ENCODE results near the gene TMCO4.

Gene TMCO4

DNA sequence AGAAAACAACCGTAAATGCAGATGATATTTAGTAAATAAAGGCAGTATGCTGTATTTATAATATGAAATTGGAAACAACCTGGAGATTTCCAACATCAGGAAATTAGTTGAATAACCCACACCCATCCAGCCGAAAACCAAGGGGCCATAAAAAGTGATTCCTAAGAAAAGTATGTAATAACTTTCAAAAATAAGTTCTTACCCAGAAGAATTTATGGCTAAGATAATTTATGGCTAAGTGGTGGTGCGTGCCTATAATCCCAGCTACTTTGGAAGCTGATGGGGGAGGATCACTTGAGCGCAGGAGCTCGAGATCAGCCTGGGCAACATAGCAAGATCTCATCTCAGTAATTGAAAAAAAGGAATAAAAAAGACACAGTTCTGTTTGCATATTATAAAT is 43.2 kb downstream of the TMCO4 start:
- DNase-seq (ENCODE audit: extremely low read depth, low read depth) = no peak
- TF ChIP-seq, protein P1, sequence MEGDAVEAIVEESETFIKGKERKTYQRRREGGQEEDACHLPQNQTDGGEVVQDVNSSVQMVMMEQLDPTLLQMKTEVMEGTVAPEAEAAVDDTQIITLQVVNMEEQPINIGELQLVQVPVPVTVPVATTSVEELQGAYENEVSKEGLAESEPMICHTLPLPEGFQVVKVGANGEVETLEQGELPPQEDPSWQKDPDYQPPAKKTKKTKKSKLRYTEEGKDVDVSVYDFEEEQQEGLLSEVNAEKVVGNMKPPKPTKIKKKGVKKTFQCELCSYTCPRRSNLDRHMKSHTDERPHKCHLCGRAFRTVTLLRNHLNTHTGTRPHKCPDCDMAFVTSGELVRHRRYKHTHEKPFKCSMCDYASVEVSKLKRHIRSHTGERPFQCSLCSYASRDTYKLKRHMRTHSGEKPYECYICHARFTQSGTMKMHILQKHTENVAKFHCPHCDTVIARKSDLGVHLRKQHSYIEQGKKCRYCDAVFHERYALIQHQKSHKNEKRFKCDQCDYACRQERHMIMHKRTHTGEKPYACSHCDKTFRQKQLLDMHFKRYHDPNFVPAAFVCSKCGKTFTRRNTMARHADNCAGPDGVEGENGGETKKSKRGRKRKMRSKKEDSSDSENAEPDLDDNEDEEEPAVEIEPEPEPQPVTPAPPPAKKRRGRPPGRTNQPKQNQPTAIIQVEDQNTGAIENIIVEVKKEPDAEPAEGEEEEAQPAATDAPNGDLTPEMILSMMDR (IDR thresholded peaks at IDR 0.05; ENCODE audit: low read depth, low read length) = no peak

DNA sequence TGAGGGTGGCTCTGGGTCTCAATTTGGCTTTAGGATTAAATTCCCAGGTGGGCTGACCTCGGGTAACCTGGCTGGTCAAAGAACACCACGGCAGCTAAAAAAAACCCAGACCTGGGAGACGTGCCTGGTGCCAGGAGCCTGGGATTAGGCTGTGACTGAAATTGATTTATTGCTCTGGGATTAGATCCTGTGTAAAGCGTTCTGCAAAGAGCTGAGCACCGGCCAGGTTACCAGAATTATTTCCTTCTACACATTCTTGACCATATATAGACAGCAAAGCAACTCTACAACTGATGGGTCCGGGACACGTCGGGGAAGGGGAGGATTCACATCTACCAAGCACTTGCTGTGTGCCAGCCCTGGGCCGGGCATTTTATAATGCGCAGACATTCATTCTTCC is 45.2 kb downstream of the TMCO4 start:
- TF ChIP-seq, protein P1 (IDR thresholded peaks at IDR 0.05; ENCODE audit: low read depth, low read length) = no peak
- no peak for DNase-seq (ENCODE audit: extremely low read depth, low read depth)

DNA sequence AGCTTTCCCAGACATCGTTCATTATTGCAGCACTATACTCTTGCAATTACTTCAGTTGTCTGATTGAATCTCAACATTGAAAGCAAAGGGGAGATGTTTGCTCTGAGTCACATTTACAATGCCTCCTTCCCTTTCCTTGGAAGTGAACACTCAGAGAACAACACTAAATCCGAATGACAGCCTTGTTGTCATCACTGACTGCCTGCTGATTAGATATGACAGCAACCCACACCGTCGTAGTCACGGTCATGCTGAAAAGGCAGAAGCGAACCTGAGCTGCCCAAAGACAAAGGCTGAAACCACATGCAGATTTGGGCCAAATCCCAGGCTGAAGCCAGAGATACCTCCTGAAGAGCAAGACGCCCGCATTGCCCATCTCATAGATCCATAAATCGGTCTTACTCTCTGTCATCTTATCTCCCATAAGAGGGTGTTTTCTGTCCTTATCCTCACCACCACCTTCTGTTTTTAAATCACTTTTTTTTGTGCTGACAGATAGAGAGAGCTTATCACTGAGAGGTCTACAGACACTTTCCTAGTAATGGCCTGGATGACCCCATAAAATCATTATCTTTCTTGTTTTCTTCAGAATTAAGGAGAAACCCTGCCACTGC is 47.5 kb downstream of the TMCO4 start:
- TF ChIP-seq, protein P1 (IDR thresholded peaks at IDR 0.05; ENCODE audit: low read depth, low read length) = no peak
- no peak for DNase-seq (ENCODE audit: extremely low read depth, low read depth)

DNA sequence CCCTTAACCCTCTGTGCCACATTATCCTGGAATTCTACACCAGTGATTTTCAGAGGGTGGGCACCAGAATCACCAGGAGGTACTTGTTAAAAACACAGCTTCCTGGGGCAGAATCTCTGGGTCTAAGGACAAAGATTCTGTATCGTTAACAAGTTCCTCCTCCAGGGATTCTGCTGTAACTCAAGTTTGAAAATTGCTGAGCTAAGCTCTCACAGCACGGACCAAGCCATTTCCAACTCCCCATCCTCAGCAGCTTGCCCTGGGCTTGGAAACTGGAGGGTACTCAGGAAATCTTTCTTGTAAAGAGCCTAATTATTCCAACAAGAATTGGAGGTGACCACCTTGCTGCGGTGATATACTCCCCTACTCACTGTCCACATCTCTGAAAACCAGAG is 48.8 kb downstream of the TMCO4 start:
- TF ChIP-seq, protein P1 (IDR thresholded peaks at IDR 0.05; ENCODE audit: low read depth, low read length) = no peak
- no peak for DNase-seq (ENCODE audit: extremely low read depth, low read depth)

DNA sequence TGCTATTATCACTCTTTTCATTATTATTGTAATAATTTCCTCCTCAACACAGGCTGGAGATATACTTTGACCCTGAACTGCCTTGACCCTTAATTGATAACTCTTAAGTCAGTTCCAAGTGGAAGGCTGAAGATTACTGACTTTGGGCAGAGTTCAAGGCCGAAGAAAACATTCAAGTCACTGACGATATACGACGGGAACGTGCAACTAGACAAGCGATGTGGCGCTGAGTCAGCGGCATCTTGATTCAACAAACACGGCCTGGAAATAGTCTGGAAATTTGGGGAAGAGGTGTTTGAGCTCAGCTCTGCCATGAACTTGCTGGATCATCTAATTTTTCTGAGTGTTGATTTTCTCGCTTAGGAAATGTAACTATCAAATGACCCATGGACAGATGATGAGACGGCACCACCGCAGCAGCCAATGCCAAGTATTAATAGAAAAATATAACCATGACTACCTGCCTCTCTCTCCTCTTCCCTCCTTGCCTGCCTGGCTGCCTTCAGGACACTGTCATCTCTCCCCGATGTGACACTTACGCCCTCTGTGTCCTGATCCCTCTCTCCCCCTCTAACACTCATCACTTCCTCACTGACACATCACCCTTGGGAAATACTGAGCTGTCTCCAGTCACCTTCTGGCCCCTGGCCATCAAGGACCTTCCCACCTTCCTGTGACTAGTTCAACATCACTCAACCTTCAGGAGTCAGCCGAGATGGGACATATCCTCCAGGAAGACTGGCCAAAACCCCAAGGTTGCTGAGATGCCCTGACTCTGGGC is 49.4 kb downstream of the TMCO4 start:
- no peak for DNase-seq (ENCODE audit: extremely low read depth, low read depth)

DNA sequence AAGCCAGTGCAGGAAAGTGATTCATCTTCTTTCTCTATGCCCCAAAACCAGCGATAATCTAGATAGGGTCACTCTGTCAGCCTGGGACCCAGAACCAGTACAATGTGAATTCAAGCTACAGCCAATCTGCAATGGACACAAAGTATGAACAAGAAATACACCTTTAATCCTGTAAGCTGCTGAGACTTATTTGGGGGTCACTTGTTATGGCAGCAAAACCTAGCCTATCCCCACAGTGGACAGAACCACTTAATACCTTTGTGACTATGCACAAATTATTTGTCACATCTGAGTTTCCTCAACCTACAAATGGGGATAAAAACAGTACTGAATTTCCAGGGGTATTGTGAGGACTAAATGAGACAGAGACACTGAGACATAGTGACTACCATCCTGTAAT is 50.0 kb downstream of the TMCO4 start:
- TF ChIP-seq, protein P1 (IDR thresholded peaks at IDR 0.05; ENCODE audit: low read depth, low read length) = no peak
- DNase-seq (ENCODE audit: extremely low read depth, low read depth) = no peak

More for the DNA sequence above, 49.4 kb downstream of the TMCO4 start:
- TF ChIP-seq, protein P1 (IDR thresholded peaks at IDR 0.05; ENCODE audit: low read depth, low read length) = no peak

DNA sequence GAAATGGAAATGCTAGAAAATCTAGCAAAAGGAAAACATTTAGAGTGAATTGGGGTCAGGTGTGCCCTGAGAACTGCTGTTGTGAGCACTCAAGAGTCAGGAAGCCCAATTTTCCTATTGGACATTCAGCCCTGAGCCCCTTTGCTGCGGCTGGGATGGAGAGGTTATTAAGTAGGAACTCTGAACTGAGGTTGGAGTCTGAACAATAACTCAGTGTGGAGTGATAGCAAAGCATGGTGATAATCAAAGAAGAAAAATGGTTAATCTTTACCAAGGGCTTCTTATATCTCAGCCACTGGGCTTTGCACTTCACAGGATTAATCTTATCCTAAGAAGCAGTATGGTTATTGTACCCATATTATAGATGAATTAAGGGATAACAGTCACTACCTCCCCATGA is 52.0 kb downstream of the TMCO4 start:
- DNase-seq (ENCODE audit: extremely low read depth, low read depth) = no peak
- TF ChIP-seq, protein P1 (IDR thresholded peaks at IDR 0.05; ENCODE audit: low read depth, low read length) = no peak
